Stimulated activated CD8-positive, alpha-beta memory T cell treated with anti-CD3 and anti-CD28 coated beads, Interleukin-15, amount 100 ng/mL, for 48 hours (primary cell): ENCODE measurements around the gene VPS9D1.

Experiments used
- DNase-seq, 2 donors: peaks; one replicate each; pipeline ENCODE4 v3.0.0-alpha.2; 2020; ENCODE audit warnings: low read depth in 2 of 2

VPS9D1 gene, protein sequence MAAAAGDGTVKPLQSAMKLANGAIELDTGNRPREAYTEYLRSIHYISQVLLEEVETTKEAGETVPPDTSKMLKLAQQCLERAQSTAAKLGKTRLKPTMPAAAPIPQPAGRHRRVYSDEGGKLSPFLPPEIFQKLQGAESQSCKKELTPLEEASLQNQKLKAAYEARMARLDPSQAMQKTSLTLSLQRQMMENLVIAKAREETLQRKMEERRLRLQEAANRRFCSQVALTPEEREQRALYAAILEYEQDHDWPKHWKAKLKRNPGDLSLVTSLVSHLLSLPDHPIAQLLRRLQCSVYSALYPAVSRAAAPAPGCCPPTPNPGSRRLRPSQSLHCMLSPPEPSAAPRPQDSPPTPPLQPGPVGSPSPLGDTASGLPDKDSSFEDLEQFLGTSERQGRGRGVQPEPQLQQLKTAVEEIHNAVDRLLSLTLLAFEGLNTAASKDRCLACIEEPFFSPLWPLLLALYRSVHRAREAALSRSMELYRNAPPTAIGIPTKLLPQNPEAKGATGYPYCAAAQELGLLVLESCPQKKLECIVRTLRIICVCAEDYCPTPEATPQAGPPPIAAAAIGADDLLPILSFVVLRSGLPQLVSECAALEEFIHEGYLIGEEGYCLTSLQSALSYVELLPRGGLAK

DNA sequence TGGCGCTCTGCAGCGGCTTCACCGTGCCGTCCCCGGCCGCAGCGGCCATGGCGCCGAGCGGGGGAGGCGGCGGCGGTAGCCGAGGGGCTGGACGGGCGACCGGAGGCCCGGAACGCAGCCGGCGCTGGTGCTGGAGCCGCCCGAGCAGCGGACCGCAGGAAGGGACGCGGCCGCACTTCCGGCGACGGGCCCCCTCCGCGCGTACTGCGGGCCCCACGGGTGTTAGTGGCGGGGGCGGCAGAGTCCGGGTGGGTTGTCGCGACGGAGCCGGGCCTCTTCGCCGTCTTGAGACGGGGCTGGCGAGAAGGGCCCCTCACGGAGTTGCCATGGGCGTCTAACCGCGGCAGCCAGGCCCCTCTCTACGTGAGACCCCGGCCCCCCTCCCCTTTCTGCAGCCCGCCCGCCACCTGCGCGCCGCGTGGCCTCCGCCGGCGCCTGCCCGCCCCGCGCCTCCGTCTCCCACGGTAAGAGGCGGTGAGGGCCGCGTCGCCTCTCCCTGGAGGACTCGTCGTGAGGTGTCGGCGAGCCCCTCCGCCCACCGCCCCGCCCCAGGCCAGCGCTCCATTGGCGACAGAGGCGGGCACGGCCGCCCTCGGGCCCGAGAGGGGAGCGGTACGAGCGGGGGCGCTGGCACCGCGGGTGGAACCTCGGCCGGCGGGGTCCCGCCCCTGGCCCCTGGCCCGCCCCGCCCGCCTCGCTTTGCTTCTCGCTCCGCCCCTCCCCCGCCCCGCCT, at the start of gene VPS9D1, which contains the start of gene ZNF276:
VPS9D1 (minus strand) TSS at position 86 of the 733 bp plus-strand sequence; CDS start at position 49, 37 bp downstream.
ZNF276 (plus strand) TSS at position 725 of the 733 bp plus-strand sequence. CDS start 104 bp downstream, outside the sequence.
- DNase-seq, result peak; percentile 76 to 78

DNA sequence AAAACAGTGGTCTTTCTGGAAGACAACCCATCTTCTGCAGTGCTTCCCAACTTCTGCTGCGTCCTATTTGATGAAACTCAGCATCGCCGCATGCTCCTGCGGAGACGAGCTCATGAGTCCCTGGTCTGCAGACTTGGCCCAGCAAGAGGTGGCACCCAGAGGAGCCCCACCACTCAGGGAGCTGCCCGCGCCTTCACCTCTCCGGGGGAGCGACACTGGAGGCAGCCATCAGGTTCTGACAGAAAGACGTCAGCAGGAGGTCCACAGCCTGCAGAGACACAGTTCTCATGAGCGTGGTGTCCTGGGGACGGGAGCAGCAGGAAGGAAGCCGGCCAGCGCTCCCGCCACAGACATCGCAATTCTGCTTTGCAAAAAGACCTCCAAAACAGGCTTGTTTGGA, 49.7 kb upstream of the VPS9D1 start:
- DNase-seq, result no peak

DNA sequence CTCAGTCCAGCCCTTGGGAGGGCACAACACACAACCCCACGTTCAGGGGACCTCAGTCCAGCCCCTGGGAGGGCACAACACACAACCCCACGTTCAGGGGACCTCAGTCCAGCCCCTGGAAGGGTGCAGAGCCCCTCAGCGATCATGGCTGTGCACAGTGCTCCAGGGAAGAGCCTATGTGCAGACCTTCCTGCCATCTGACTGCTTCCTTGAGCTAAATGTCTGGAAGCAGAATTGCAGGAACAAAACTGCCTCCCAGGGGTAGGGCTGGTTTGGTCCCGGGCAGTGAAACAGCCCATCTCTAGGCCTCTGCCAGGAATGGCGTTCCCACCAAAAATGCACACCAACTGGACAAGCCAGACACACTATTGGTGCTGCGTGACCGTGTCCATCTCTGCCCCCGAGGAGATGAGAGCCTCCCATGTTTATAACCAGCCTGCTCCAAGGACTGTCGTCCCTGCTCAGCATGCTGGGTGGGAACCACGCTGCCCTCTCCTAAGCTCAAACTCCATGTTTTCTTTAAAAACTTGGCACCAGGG, 44.7 kb upstream of the VPS9D1 start:
- DNase-seq, result no peak

DNA sequence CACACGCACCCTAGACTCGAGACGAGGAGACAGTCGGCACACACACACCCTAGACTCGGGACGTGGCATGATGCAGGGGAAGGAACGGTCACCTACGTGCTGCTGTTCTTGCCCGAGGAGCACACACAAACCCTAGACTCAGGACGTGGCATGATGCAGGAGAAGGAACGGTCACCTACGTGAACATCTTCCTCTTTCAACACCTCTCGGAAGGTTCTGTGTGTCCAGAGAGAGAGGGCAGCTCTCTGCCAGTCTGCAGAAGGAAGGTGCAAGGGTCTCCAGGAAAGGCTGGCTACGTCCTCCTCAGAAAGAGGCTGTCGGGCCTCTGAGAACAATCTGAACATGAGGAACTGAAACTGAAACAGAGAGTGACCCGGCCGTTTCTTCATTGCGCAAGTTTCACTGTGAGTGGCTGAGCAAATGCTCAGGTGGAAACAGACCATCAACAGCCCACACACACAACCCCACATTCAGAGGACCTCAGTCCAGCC, 44.1 kb upstream of the VPS9D1 start:
- DNase-seq, result peak; percentile 36 to 43

DNA sequence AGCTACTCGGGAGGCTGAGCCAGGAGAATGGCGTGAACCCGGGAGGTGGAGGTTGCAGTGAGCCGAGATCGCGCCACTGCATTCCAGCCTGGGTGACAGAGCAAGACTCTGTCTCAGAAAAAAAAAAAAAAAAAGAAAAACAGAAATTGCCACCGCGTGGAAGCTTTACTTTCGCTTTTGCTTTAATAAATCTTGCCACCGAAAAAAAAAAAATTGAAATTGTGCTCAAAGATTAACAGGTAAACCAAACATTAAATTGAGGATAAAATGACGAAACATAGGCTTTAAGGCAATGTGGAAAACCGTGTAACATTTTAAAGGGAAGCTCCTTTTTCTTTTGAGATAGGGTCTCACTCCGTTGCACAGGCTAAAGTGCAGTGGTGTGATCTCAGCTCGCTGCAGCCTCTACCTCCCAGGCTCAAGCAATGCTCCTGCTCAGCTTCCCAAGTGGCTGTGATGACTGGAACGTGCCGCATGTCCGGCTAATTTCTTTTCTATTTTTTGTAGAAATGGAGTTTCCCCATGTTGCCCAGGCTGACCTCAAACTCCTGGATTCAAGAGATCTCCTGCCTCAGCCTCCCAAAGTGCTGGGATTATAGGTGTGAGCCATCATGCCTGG, 40.7 kb upstream of the VPS9D1 start:
- no peak for DNase-seq

DNA sequence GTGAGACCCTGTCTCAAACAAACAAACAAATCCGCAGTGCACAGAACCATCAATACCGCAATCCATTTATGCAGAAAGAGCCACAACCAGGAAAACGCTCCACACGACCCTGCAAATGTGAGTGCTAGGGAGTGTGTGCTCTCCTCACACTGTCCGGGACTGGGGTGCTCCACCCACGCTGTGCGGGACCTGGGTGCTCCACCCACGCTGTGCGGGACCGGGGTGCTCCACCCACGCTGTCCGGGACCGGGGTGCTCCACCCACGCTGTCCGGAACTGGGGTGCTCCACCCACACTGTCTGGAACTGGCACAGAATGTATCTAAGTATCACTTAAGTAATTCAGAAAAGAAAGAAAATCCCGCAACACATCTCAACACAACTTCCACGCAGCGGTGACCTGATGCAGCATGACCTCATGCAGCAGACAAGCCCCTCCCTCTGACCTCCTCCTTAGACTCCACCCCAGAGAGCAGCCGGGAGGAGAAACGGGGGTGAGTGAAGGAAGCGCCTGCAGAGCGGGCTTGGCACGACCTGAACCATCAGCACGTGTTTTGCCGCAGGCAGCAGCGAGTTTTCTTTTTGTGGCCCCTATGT, 39.1 kb upstream of the VPS9D1 start:
- no peak for DNase-seq

DNA sequence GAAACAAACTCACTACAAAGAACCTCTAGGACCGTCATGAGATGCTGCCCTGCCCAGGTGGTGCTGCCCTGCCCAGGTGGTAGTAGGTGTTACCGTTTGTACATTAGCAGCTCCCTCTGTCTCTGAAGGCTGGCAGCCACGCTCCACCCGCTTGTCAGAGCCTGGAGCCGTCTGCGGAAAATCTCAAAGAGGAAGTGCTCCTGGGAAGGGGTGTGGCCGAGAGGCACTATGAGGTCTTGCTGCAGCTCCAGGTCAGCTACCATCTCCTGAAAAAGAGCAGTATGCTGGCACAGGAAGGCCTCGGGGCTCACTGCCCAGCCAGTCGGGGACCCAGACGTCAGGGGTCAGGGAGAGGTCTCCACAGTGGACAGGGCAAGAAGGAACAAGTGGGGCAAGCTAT, 28.9 kb upstream of the VPS9D1 start:
- DNase-seq, result no peak

DNA sequence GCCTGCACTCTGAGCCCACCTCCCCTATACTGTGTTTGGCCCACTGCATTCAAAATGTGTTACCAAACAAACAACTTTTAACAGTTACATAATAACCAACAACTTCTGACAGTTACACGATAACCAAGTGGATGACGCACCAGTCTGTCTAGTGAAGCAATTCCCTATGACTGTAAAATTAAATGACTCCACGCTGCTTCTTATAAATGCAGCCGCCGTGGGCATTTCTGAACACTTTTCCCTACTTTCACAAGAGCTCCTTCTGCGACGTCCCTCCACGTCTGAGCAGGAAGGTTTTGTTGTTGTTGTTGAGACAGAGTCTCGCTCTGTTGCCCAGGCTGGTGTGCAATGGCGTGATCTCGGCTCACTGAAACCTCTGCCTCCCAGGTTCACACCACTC, 28.2 kb upstream of the VPS9D1 start:
- DNase-seq, result no peak

DNA sequence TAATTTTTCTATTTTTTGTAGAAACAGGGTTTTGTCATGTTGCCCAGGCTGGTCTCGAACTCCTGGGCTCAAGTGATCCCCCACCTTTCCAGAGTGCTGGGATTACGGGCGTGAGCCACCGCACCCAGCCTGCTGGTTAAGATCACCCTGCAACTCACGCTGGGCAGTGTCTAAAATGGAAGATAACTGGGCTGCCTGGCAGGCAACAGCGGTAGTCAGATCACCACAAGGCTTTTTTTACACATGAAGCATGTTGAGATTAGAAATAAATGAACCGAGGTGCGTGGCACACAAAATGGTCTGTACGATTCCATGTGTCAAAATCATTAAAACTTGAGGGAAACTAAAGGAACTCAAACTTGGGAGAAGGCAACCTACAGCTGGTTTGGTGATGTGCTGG, 27.4 kb upstream of the VPS9D1 start:
- DNase-seq, result no peak

DNA sequence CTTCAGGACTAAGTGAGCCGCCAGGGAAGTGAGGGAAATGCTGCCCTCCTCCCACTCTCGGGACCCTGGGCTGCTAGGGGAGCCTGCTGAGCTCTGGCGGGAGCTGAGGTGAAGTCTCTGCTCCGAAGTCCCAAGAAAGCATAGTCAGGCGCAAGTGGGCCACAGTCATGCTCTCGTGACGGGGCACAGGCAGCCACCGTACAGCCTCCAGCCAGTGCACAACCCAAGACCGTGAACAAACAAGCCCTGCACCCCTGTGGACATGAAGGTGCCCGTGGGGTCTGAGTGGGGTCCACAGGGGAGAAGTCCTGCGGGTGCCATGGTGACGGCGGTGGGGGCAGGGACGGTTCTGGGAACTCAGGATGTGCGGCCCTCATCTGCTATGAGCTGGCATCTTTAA, 25.3 kb upstream of the VPS9D1 start:
- DNase-seq, result no peak

DNA sequence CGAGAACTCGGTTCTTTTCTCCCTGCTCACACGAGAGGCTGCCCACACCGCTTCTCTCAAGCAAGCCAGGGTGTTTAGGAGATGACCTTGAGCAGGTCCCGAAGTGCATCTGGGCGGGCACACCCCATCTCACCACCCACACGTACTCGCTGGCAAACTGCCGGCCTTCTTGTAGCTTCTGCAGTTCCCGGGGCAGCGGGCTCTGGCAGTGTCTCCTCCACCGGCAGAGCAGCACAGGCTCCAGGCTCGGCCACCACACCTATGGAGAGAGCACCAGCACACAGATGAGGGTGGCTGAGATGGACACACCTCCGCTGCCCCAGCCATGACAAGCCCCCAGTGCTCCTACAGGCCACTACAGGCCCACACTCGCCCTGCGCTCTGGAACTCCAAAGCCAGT, 24.1 kb upstream of the VPS9D1 start:
- no peak for DNase-seq

DNA sequence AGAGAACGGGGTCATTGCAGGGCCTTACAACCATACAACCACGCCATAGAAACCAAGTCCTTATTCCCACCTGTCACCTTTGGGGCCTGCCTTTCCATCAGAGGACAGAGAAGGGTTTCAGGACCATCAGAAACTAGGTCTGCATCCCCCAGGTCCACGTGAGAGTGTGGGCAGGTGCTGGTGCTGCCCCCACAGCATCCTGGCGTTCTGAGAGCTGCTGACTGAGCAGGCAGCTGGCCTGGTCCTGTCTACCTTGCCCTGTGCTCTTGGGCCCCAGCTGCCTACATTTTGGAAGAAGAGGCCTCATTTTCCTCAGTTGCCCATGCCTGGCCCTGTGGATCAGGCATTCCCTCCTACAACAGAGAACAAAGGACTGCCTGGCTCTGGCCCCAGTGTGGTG, 22.2 kb upstream of the VPS9D1 start:
- no peak for DNase-seq

DNA sequence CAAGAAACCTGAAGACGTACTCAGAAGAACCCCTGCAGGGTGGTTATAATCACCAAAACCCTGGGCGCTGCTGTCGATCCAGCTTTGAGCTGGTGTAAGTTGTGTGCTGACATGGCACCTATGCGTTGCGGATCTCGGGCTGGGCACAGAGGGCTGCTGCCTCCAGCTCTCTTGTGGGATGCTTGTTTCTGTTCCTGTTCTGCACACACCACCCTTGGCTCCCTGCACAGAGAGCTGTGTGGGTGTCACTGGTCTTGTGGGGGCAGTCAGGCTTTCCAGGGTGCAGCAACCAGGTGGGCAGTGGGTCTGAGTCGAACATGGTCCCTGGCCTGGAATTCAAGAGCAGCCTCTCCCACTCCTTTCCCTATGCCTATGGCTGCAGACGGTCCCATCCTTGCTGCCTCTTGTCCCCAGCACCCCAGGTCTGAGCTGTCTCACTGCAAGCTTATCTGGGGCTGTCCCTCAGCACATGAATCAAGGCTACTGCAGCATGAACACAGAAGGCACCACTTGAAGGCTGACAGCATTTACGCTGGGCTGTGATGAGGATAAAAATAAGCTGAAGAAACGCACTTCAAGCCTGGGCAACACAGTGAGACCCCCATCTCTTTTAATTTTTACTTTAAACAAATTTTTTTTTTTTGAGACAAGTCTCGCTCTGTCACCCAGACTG, 20.8 kb upstream of the VPS9D1 start:
- DNase-seq, result no peak

DNA sequence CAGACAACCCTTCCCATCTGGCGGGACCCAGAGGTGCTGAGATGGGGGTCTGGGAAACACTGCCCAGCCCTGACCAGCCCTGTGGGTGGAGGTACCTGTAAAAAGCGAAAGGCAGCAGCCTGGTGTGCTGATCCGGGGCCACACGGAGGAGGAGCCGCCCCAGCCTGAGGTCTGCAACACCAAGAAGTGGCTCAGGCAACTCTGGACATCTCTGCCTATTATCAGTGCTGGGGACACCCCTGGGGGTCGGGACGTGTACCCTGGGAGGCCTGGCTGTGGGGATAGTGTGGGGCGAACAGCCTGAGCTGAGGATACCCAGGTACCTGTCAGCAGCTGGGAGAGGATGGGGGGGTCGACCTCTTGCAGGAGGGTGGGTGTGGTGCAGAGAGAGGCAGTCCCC, 18.7 kb upstream of the VPS9D1 start:
- no peak for DNase-seq

DNA sequence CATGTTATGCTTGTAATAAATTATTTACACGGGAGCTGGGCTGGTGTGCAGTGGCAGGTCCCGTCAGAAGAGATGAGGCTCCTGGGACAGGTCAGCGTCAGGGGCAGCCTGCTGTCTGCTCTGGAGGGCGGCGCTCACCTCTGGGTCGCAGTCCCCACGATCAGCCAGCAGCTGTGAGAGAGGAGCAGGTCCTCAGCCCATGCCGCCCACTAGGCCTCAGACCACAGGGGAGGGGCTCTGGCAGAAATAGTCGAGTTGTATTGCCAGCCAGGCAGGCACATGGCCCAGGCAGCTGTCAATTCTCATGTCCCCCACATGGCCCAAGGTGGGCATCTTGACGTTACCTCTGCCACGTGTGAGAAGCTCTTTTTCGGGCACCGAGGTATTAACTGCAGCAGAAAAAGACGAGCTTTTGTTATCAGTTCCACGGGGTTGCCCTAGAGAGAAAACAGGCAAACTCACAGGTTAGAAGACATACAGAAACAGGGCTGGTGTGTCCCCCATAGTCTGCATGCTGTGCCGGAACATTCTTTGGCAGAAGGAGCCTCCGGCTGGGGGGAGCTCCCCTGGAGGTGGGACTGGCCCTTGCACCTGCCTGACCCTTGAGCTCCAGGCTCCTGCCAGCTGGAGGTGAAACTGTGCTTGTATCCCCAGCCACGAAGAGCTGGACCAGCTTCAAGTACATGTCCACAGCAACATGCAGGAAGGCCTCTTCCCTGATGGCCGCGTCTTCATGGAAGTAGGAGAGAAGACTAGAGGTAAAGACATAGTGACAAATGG, 18.0 kb upstream of the VPS9D1 start:
- no peak for DNase-seq

DNA sequence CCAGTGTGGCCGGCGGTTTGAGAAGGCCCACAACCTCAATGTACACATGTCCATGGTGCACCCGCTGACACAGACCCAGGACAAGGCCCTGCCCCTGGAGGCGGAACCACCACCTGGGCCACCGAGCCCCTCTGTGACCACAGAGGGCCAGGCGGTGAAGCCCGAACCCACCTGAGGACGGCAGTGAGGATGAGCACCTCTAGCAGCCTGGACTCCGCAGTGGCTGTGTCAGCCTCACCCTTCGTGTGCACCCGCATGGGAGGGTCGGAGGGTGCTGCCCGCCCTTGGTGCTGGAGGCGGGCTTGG, 17.3 kb upstream of the VPS9D1 start:
- DNase-seq, result no peak

DNA sequence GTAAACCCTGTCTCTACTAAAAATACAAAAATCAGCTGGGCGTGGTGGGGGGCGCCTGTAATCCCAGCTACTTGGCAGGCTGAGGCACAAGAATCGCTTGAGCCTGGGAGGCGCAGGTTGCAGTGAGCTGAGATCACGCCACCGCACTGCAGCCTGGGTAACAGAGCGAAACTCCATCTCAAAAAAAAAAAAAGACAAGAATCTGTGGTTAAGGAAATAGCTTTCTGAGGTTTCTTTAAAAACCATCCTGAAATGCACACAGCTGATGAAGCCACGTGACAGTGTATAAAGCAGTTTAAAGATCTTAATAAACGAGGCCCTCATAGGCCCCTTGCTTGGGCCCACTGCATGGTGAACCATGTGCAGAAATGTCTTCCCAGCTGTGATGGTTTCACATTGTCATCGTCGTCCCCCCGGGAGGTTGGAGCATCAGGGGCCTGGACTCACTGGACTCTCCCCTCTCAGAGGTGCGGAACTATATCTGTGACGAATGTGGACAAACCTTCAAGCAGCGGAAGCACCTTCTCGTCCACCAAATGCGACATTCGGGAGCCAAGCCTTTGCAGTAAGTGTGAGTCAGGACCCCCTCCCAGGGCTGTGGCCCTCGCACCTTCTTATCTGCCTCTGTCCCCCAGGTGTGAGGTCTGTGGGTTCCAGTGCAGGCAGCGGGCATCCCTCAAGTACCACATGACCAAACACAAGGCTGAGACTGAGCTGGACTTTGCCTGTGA, 16.8 kb upstream of the VPS9D1 start:
- no peak for DNase-seq

DNA sequence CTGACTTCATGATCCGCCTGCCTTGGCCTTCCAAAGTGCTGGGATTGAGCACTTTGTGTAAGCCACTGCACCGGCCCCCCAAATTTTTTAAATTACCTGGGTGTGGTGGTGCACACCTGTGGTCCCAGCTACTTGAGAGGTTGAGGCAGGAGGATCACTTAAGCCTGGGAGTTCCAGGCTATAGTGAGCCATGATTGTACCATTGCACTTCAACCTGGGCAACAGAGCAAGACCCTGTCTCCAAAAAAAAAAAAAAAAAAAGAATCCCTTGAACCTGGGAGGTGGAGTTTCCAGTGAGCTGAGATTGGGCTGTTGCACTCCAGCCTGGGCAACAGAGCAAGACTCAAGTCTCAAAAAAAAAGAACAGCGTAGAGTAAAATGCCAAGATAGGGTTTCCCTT, 15.9 kb upstream of the VPS9D1 start:
- DNase-seq, result no peak

DNA sequence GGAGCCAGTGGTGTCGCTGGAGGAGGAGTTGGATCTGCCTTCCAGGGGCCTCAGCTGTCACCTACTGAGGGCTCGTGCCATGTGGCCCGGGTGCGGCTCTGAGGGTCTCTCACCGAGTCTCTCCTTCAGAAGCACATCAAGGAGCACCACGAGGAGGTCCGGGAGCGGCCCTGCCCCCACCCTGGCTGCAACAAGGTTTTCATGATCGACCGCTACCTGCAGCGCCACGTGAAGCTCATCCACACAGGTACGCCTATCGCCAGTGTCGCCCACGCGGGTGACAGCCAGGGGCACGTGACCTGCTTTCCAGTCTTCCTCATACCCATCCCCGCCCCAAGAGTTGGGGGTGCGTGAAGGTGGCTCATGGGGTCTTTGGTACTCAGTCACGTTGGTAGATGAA, 13.1 kb upstream of the VPS9D1 start:
- no peak for DNase-seq

DNA sequence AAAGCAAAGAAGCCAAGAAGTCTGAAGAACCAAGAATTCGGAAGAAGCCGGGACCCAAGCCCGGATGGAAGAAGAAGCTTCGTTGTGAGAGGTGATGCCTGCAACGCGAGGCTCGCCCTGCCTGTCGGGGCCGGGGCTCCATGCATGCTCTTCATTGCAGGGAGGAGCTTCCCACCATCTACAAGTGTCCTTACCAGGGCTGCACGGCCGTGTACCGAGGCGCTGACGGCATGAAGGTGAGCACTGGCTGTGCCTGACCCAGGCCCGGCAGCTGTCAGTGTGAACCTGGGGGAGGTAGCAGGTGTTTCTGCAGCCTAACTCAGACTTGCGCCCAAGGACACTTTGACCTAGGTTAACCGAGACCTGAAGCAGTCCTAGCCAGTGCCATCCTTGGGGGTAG, 12.6 kb upstream of the VPS9D1 start:
- DNase-seq, result no peak
